ENCODE measurements around the gene CCNL2. TPM values are rescaled to one million over a fixed set of nuclear protein-coding genes. Genes with fewer than 3 reads are reported as not detected.

The CCNL2 gene
- total RNA-seq, 6 donors from 2014 or later = 131 to 897 (median 216) TPM

GRCh38 chr1:1342584-1343115 is 56.5 kb downstream of the CCNL2 start:
- TF ChIP-seq POLR2AphosphoS5 (IDR thresholded peaks at IDR 0.05) (no peak), POLR2A (IDR thresholded peaks at IDR 0.05) (no peak), EP300 (IDR thresholded peaks at IDR 0.05) (no peak)
- TF ChIP-seq, protein P1, sequence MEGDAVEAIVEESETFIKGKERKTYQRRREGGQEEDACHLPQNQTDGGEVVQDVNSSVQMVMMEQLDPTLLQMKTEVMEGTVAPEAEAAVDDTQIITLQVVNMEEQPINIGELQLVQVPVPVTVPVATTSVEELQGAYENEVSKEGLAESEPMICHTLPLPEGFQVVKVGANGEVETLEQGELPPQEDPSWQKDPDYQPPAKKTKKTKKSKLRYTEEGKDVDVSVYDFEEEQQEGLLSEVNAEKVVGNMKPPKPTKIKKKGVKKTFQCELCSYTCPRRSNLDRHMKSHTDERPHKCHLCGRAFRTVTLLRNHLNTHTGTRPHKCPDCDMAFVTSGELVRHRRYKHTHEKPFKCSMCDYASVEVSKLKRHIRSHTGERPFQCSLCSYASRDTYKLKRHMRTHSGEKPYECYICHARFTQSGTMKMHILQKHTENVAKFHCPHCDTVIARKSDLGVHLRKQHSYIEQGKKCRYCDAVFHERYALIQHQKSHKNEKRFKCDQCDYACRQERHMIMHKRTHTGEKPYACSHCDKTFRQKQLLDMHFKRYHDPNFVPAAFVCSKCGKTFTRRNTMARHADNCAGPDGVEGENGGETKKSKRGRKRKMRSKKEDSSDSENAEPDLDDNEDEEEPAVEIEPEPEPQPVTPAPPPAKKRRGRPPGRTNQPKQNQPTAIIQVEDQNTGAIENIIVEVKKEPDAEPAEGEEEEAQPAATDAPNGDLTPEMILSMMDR (IDR thresholded peaks at IDR 0.05) = no peak
- 83 to 88% methylated on average over 14 to 18 of the region's 18 CpGs for WGBS, 2 donors
- Histone ChIP-seq H3K9me3 (no peaks in the 10 kb centered on the region), H3K36me3 (peaks cover 3 to 44% (median 33%) of the 10 kb centered on the region in 4 donors), H3K27me3 (no peaks in the 10 kb centered on the region), H3K27ac (no peak overlapping the region), H3K4me3 (no peak overlapping the region), H3K4me1 (peaks cover 27 to 43% (median 36%) of the 10 kb centered on the region in 4 donors)
- DNase-seq (peak in 1 of 2 donors; percentile 73), ATAC-seq (ENCODE audit: low FRiP score in 2 of 2) (no peak)

DNA sequence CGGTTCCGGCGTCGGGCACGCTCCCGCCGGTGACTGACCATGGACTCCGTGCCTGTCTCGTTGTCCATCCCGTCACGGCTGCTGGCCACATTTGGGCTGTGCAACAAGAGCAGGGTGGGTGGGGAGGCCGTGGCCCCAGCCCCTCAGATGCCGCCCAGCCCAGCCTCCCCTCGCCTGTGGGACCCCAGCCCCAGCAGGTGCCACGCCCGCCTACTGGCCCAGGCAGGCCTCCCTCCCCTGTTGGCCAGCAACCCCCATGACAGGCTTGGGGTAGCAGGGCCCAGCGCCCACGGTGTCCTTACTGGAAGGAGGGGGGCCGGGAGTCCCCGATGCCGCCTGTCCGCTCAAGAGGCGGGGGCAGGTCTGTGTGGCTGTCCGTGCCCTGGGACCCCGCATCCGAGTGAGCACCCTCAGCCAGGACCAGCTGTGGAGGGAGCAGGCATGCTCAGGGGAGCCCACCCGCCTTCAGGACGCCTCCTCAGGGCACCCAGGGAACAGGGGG is 57.0 kb downstream of the CCNL2 start:
- DNase-seq (peak in 1 of 2 donors; percentile 83), ATAC-seq (ENCODE audit: low FRiP score in 2 of 2) (no peak)
- WGBS, 2 donors = 94% methylated on average over 10 to 25 of the region's 28 CpGs
- Histone ChIP-seq H3K4me3 (no peak overlapping the region), H3K9me3 (no peaks in the 10 kb centered on the region), H3K27me3 (no peaks in the 10 kb centered on the region), H3K4me1 (peaks cover 21 to 38% (median 31%) of the 10 kb centered on the region in 4 donors), H3K27ac (no peak overlapping the region), H3K36me3 (peaks cover 3 to 49% (median 36%) of the 10 kb centered on the region in 4 donors)
- no peak for TF ChIP-seq POLR2A (IDR thresholded peaks at IDR 0.05)
- TF ChIP-seq POLR2AphosphoS5 (IDR thresholded peaks at IDR 0.05) = no peak
- TF ChIP-seq EP300 (IDR thresholded peaks at IDR 0.05) = no peak
- TF ChIP-seq, protein P1 (IDR thresholded peaks at IDR 0.05) = no peak

- TF ChIP-seq POLR2A (IDR thresholded peaks at IDR 0.05) (no peak), POLR2AphosphoS5 (IDR thresholded peaks at IDR 0.05) (no peak), EP300 (IDR thresholded peaks at IDR 0.05) (no peak)
- TF ChIP-seq, protein P1 (IDR thresholded peaks at IDR 0.05) = no peak
- no peak overlapping the region for H3K27ac ChIP-seq
- H3K36me3 ChIP-seq = peaks cover 3 to 54% (median 39%) of the 10 kb centered on the region in 4 donors
- no peaks in the 10 kb centered on the region for H3K27me3 ChIP-seq
- no peak overlapping the region for H3K4me3 ChIP-seq
- 91 to 95% methylated on average over 17 of the region's 17 CpGs for WGBS, 2 donors
- DNase-seq = peak in 1 of 2 donors; percentile 72
- ATAC-seq (ENCODE audit: low FRiP score in 2 of 2) = no peak
- no peaks in the 10 kb centered on the region for H3K9me3 ChIP-seq
- H3K4me1 ChIP-seq = peaks cover 16 to 33% (median 25%) of the 10 kb centered on the region in 4 donors
Observed at GRCh38 chr1:1341549-1342021, 57.5 kb downstream of the CCNL2 start.

DNA sequence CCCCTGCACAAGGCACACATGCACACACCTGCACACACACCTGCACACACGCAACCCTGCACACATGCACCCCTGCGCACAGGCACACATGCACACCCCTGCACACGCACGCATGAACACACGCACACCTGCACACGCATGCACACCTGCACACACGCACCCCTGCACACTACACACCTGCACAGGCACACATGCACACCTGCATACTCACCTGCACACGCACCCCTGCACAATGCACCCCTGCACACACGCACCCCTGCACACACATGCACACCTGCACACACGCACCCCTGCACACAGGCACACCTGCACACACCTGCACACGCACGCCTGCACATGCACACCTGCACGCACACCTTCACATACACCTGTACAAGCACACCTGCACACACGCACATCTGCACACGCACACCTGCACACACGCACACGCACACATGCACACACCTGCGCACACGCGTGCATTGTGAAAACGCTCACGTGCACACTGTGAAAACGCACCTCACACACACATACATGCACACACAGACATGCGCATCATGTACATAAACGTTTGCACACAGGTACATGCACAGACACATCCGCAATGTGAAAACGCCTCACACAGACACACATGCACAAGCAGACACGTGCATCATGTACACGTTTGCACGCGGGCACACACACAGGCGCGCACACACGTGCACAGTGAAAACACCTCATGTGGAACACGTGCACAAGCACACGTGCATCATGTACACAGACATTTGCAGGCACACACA is 58.2 kb downstream of the CCNL2 start:
- no peak overlapping the region for H3K27ac ChIP-seq
- H3K4me3 ChIP-seq = no peak overlapping the region
- peaks cover 10 to 27% (median 19%) of the 10 kb centered on the region in 4 donors for H3K4me1 ChIP-seq
- no peak for TF ChIP-seq POLR2AphosphoS5 (IDR thresholded peaks at IDR 0.05)
- no peak for TF ChIP-seq EP300 (IDR thresholded peaks at IDR 0.05)
- TF ChIP-seq, protein P1 (IDR thresholded peaks at IDR 0.05) = no peak
- TF ChIP-seq POLR2A (IDR thresholded peaks at IDR 0.05) = no peak
- peaks cover 3 to 61% (median 42%) of the 10 kb centered on the region in 4 donors for H3K36me3 ChIP-seq
- DNase-seq = peak in 1 of 2 donors; percentile 47
- no peaks in the 10 kb centered on the region for H3K9me3 ChIP-seq
- no peaks in the 10 kb centered on the region for H3K27me3 ChIP-seq
- ATAC-seq (ENCODE audit: low FRiP score in 2 of 2) = no peak
- 94 to 96% methylated on average over 35 to 36 of the region's 36 CpGs for WGBS, 2 donors

All from upper lobe of left lung (tissue), 6 donors.